GM18951 (cell line): Measurements from ENCODE around the gene LMO3.

Source experiments
- POLR2A ChIP-seq: IDR thresholded peaks from 4 replicates; pipeline ENCODE4 v1.6.1; 2011; ENCODE audit warnings: mild to moderate bottlenecking; ENCODE audit not compliant: insufficient read length, insufficient read depth; ENCODE audit errors: extremely low read depth
- in situ Hi-C: fragments of 300-500 bp; cut with MboI; formaldehyde crosslinking; loops from one replicate; pipeline ENCODE4 v1.12.0; 2022; ENCODE audit warnings: low sequenced_read_pairs, mixed read lengths, inconsistent platforms; ENCODE audit not compliant: unreplicated experiment

LMO3 gene

GRCh38 chr12:16606201-16606849, 363 bp upstream of the LMO3 start:
- in situ Hi-C loops = no loop called here
- TF ChIP-seq POLR2A = peak; percentile 36

- in situ Hi-C loops = no loop called here
- no peak for TF ChIP-seq POLR2A
Measured at GRCh38 chr12:16605642-16606116, 283 bp downstream of the LMO3 start.

- no peak for TF ChIP-seq POLR2A
- in situ Hi-C loops = no loop called here
Measured at GRCh38 chr12:16604596-16605252, 1.2 kb downstream of the LMO3 start.

GRCh38 chr12:16603916-16604575, 1.9 kb downstream of the LMO3 start:
- TF ChIP-seq POLR2A = no peak
- in situ Hi-C loops = no loop called here

GRCh38 chr12:16603260-16603915, 2.6 kb downstream of the LMO3 start:
- in situ Hi-C loops = no loop called here
- no peak for TF ChIP-seq POLR2A

- in situ Hi-C loops = no loop called here
Measured at GRCh38 chr12:16602412-16602811, 3.5 kb downstream of the LMO3 start.

GRCh38 chr12:16600525-16600924, 5.4 kb downstream of the LMO3 start:
- in situ Hi-C loops = no loop called here
- TF ChIP-seq POLR2A = no peak

More at GRCh38 chr12:16602412-16602811, 3.5 kb downstream of the LMO3 start:
- no peak for TF ChIP-seq POLR2A

GRCh38 chr12:16599081-16599480, 6.9 kb downstream of the LMO3 start:
- in situ Hi-C loops = no loop called here
- no peak for TF ChIP-seq POLR2A

- no peak for TF ChIP-seq POLR2A
- in situ Hi-C loops = no loop called here
Measured at GRCh38 chr12:16594797-16595196, 11.2 kb downstream of the LMO3 start.

GRCh38 chr12:16593546-16593945, 12.4 kb downstream of the LMO3 start:
- no peak for TF ChIP-seq POLR2A
- in situ Hi-C loops = no loop called here

- TF ChIP-seq POLR2A = no peak
- in situ Hi-C loops = no loop called here
Measured at GRCh38 chr12:16590645-16591044, 15.3 kb downstream of the LMO3 start.

- in situ Hi-C loops = no loop called here
- TF ChIP-seq POLR2A = no peak
Measured at GRCh38 chr12:16588812-16589211, 17.1 kb downstream of the LMO3 start.

GRCh38 chr12:16587514-16587913, 18.4 kb downstream of the LMO3 start:
- no peak for TF ChIP-seq POLR2A
- in situ Hi-C loops = no loop called here
